PC-9 (cell line): ENCODE data around the gene CDKN1B. TPM values are rescaled to one million over a fixed set of nuclear protein-coding genes. Genes with fewer than 3 reads are reported as not detected.
A peak's percentile ranks its signal among the peaks of the same experiment; 100 is the strongest.

Experiments
- BruUV-seq: library from RNA; stranded (reverse); fragments of 400-500 nt; replicated peaks from 2 replicates; lab custom pipeline; 2021; lab: Mats Ljungman, UMichigan
- CTCF ChIA-PET: fragments of 300-600 bp; sonication (Branson Sonifier 250); formaldehyde crosslinking; loops from one replicate; lab custom pipeline; 2022; ENCODE audit warnings: antibody characterized with exemption; lab: Charles Lee
- POLR2A ChIA-PET: fragments of 300-600 bp; sonication (Branson Sonifier 250); formaldehyde crosslinking; loops from one replicate; lab custom pipeline; 2022; ENCODE audit warnings: antibody characterized with exemption; ENCODE audit not compliant: unreplicated experiment; lab: Charles Lee
- DNase-seq, 2 experiments: peaks; one replicate each; pipeline versions ENCODE4 v3.0.0 to v3.0.0-alpha.2; 2015 to 2022; ENCODE audit warnings: mixed read lengths in 1 of 2
- H2AFZ ChIP-seq: fragments of 200-600 bp; sonication (generic); 2 replicates; pipeline ENCODE4 v1.8.1; 2017; ENCODE audit warnings: antibody characterized with exemption
- H3F3A ChIP-seq: fragments of 200-600 bp; sonication (generic); 2 replicates; pipeline ENCODE4 v1.8.1; 2017; ENCODE audit warnings: antibody characterized with exemption, mild to moderate bottlenecking, low read depth; ENCODE audit not compliant: insufficient read depth
- H3K27ac ChIP-seq: fragments of 200-600 bp; sonication (generic); 2 replicates; pipeline ENCODE4 v1.6.1; 2016; ENCODE audit warnings: mixed run types
- H3K27me3 ChIP-seq: fragments of 200-600 bp; sonication (generic); 2 replicates; pipeline ENCODE4 v1.6.1; 2016; ENCODE audit warnings: low read depth, mixed run types; ENCODE audit not compliant: insufficient read depth
- H3K36me3 ChIP-seq: fragments of 200-600 bp; sonication (generic); 2 replicates; pipeline ENCODE4 v1.6.1; 2016; ENCODE audit warnings: low read depth, mixed run types
- H3K4me1 ChIP-seq: fragments of 200-600 bp; sonication (generic); replicated peaks from 2 replicates; pipeline ENCODE4 v1.6.1; 2016; ENCODE audit warnings: mixed run types; ENCODE audit not compliant: insufficient read depth
- H3K4me2 ChIP-seq: fragments of 200-600 bp; sonication (generic); 2 replicates; pipeline ENCODE4 v1.6.1; 2017; ENCODE audit warnings: mixed run types
- H3K4me3 ChIP-seq: fragments of 200-600 bp; sonication (generic); 2 replicates; pipeline ENCODE4 v1.6.1; 2016; ENCODE audit warnings: mixed run types
- H3K79me2 ChIP-seq: fragments of 200-600 bp; sonication (generic); 2 replicates; pipeline ENCODE4 v1.6.1; 2017; ENCODE audit warnings: low read depth, mixed run types
- H3K9me2 ChIP-seq: fragments of 200-600 bp; sonication (generic); 2 replicates; pipeline ENCODE4 v1.8.1; 2017; ENCODE audit warnings: mild to moderate bottlenecking; ENCODE audit not compliant: insufficient read depth
- H3K9me3 ChIP-seq: fragments of 200-600 bp; sonication (generic); 2 replicates; pipeline ENCODE4 v1.8.1; 2016; ENCODE audit warnings: low read depth; ENCODE audit not compliant: insufficient read depth
- H4K20me1 ChIP-seq: fragments of 200-600 bp; sonication (generic); 2 replicates; pipeline ENCODE4 v1.8.1; 2017; ENCODE audit not compliant: insufficient read depth
- EZH2 ChIP-seq: fragments of 200-600 bp; sonication (generic); IDR thresholded peaks from 2 replicates; pipeline ENCODE4 v1.8.0; 2017; ENCODE audit warnings: antibody characterized with exemption, low read depth
- intact Hi-C: fragments of 100-400 bp; cut with micrococcal nuclease; formaldehyde crosslinking; loops from one replicate; pipeline ENCODE4 v1.10.0; 2022; ENCODE audit not compliant: unreplicated experiment
- total RNA-seq: library from RNA; stranded (reverse); gene quantifications from 2 replicates; pipeline ENCODE4 v1.2.3, GENCODE V29; 2021
- TF ChIP-seq, protein P1 (sequence below): fragments of 200-600 bp; sonication (generic); conservative IDR thresholded peaks from 2 replicates; pipeline ENCODE4 v1.6.1; 2017; ENCODE audit warnings: mixed run types, antibody characterized with exemption, mild to moderate bottlenecking, moderate library complexity

Gene CDKN1B
- total RNA-seq, 1 experiment from 2014 or later, result 67.5 TPM

- H3F3A ChIP-seq, result no peaks in the 10 kb centered on the region
- H3K36me3 ChIP-seq, result no peaks in the 10 kb centered on the region
- DNase-seq, result no peak
- TF ChIP-seq, protein P1, sequence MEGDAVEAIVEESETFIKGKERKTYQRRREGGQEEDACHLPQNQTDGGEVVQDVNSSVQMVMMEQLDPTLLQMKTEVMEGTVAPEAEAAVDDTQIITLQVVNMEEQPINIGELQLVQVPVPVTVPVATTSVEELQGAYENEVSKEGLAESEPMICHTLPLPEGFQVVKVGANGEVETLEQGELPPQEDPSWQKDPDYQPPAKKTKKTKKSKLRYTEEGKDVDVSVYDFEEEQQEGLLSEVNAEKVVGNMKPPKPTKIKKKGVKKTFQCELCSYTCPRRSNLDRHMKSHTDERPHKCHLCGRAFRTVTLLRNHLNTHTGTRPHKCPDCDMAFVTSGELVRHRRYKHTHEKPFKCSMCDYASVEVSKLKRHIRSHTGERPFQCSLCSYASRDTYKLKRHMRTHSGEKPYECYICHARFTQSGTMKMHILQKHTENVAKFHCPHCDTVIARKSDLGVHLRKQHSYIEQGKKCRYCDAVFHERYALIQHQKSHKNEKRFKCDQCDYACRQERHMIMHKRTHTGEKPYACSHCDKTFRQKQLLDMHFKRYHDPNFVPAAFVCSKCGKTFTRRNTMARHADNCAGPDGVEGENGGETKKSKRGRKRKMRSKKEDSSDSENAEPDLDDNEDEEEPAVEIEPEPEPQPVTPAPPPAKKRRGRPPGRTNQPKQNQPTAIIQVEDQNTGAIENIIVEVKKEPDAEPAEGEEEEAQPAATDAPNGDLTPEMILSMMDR, result no peak
- TF ChIP-seq EZH2, result no peak
- H3K79me2 ChIP-seq, result no peaks in the 10 kb centered on the region
- H3K27me3 ChIP-seq, result no peaks in the 10 kb centered on the region
- no peak overlapping the region for H3K4me2 ChIP-seq
- no peaks in the 10 kb centered on the region for H4K20me1 ChIP-seq
- intact Hi-C loops, result no loop called here
- no peak overlapping the region for H3K4me3 ChIP-seq
- no peak overlapping the region for H3K27ac ChIP-seq
- H2AFZ ChIP-seq, result no peak overlapping the region
- H3K9me3 ChIP-seq, result no peaks in the 10 kb centered on the region
- ChIA-PET POLR2A (no interaction called here), CTCF (no interaction called here)
- H3K4me1 ChIP-seq, result no peaks in the 10 kb centered on the region
- BruUV-seq, result no TSS peak
- H3K9me2 ChIP-seq, result no peaks in the 10 kb centered on the region
Observed at GRCh38 chr12:12683725-12684124, 33.4 kb upstream of the CDKN1B start.

DNA sequence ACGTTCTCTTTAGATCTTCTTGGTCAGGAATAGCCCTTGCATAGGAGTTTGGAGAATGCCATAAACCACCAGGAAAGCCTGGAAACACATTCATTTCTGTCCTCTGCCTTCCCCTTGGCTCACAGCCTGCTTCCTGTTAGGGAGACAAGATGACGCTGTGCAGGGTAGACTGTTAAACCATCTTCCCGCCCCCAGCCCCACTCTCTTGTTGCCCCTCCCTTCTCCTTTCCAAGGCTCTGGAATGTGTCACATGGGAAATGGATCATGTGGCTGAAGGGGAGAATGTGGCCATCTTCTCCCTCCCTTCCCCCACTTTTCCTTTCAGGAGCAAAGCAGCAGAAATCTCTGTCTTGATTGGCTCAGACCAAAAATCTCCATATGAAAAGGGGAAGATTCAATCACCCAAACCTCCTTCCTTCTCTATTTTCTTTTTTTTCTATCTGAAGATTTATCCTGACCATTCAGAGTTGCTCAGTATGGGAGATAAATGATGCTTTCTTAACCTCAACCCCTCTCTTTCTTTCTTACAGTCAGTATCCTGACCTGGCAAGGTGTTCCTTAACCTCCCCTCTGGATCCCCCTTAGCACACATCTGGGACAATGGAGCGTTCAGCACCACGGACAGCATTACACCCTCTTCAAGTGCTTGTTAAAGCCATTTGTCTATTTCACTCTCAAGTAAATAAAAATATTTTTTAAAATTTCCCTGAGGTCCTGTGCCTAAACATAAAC lies 32.6 kb upstream of the CDKN1B start:
- no peaks in the 10 kb centered on the region for H4K20me1 ChIP-seq
- no peaks in the 10 kb centered on the region for H3K9me3 ChIP-seq
- H3K36me3 ChIP-seq, result no peaks in the 10 kb centered on the region
- no peak overlapping the region for H3K4me3 ChIP-seq
- ChIA-PET POLR2A (no interaction called here), CTCF (no interaction called here)
- no peak overlapping the region for H2AFZ ChIP-seq
- intact Hi-C loops, result no loop called here
- no peaks in the 10 kb centered on the region for H3K9me2 ChIP-seq
- no peaks in the 10 kb centered on the region for H3K79me2 ChIP-seq
- peak in 1 of 2 experiments; percentile 25 for DNase-seq
- TF ChIP-seq, protein P1, result no peak
- no peak for TF ChIP-seq EZH2
- H3K27ac ChIP-seq, result no peak overlapping the region
- no peaks in the 10 kb centered on the region for H3F3A ChIP-seq
- no TSS peak for BruUV-seq
- H3K27me3 ChIP-seq, result no peaks in the 10 kb centered on the region
- H3K4me1 ChIP-seq, result no peaks in the 10 kb centered on the region
- no peak overlapping the region for H3K4me2 ChIP-seq

- no peaks in the 10 kb centered on the region for H3K4me1 ChIP-seq
- BruUV-seq, result no TSS peak
- no peak overlapping the region for H2AFZ ChIP-seq
- H3K4me3 ChIP-seq, result no peak overlapping the region
- intact Hi-C loops, result no loop called here
- no peaks in the 10 kb centered on the region for H3K9me2 ChIP-seq
- H3K36me3 ChIP-seq, result no peaks in the 10 kb centered on the region
- no peaks in the 10 kb centered on the region for H3F3A ChIP-seq
- no peak for DNase-seq
- POLR2A ChIA-PET, result no interaction called here
- H4K20me1 ChIP-seq, result no peaks in the 10 kb centered on the region
- no peak overlapping the region for H3K27ac ChIP-seq
- no peak for TF ChIP-seq EZH2
- TF ChIP-seq, protein P1, result no peak
- H3K9me3 ChIP-seq, result no peaks in the 10 kb centered on the region
- H3K27me3 ChIP-seq, result no peaks in the 10 kb centered on the region
- no peak overlapping the region for H3K4me2 ChIP-seq
- no peaks in the 10 kb centered on the region for H3K79me2 ChIP-seq
- CTCF ChIA-PET, result no interaction called here
Observed at GRCh38 chr12:12685305-12685704, 31.9 kb upstream of the CDKN1B start.
